ENCODE measurements around the gene CCDC188.

- no peak for TF ChIP-seq GATA2 (IDR thresholded peaks at IDR 0.05; ENCODE audit: low read depth, low read length)
- TF ChIP-seq GATA3 (IDR thresholded peaks at IDR 0.05; ENCODE audit: low read depth, low read length) = no peak
Observed at GRCh38 chr22:20106849-20107237, 44.0 kb downstream of the CCDC188 start.
